Activated CD4-positive, alpha-beta T cell treated with anti-CD3 and anti-CD28 coated beads, Interleukin-2, amount 50 U/mL, for 48 hours (primary cell): ENCODE data around the gene PARD3B.
"Not testable (repeated sequence)": the region's sequence is repeated elsewhere in the genome, so short reads cannot be mapped to it uniquely, and the experiment has no call there.

ENCODE experiments used
- DNase-seq, 2 experiments: peaks; one replicate each; pipeline ENCODE4 v3.0.0-alpha.2; 2020

PARD3B gene

GRCh38 chr2:205451901-205452512 lies 906.7 kb downstream of the PARD3B start:
- DNase-seq = no peak

GRCh38 chr2:205453202-205453601 lies 907.9 kb downstream of the PARD3B start:
- DNase-seq = no peak

- no peak for DNase-seq
Measured at GRCh38 chr2:205456682-205457081, 911.4 kb downstream of the PARD3B start.

- DNase-seq = no peak
Measured at GRCh38 chr2:205460217-205460616, 914.9 kb downstream of the PARD3B start.

- no peak for DNase-seq
Measured at GRCh38 chr2:205461169-205461568, 915.9 kb downstream of the PARD3B start.

- peak; percentile 1 to 5 for DNase-seq
Measured at GRCh38 chr2:205461678-205462665, 916.7 kb downstream of the PARD3B start.

- no peak for DNase-seq
Measured at GRCh38 chr2:205462681-205463345, 917.5 kb downstream of the PARD3B start.

GRCh38 chr2:205463466-205464025 lies 918.3 kb downstream of the PARD3B start:
- DNase-seq = no peak

- DNase-seq = no peak
Measured at GRCh38 chr2:205464681-205465080, 919.4 kb downstream of the PARD3B start.

- no peak for DNase-seq
Measured at GRCh38 chr2:205465791-205466190, 920.5 kb downstream of the PARD3B start.

- no peak for DNase-seq
Measured at GRCh38 chr2:205471776-205472175, 926.5 kb downstream of the PARD3B start.

- no peak for DNase-seq
Measured at GRCh38 chr2:205473791-205474190, 928.5 kb downstream of the PARD3B start.

- peak in 1 of 2 experiments; percentile 9 for DNase-seq
Measured at GRCh38 chr2:205474741-205475415, 929.6 kb downstream of the PARD3B start.

GRCh38 chr2:205475416-205475768 lies 930.1 kb downstream of the PARD3B start:
- DNase-seq = no peak

- DNase-seq = no peak
Measured at GRCh38 chr2:205477016-205477705, 931.9 kb downstream of the PARD3B start.

GRCh38 chr2:205481861-205482260 lies 936.6 kb downstream of the PARD3B start:
- DNase-seq = no peak

GRCh38 chr2:205482399-205483081 lies 937.3 kb downstream of the PARD3B start:
- DNase-seq = no peak

- DNase-seq = no peak
Measured at GRCh38 chr2:205483095-205483494, 937.8 kb downstream of the PARD3B start.

GRCh38 chr2:205484215-205484614 lies 938.9 kb downstream of the PARD3B start:
- DNase-seq = no peak

- DNase-seq = no peak
Measured at GRCh38 chr2:205484764-205485163, 939.5 kb downstream of the PARD3B start.

GRCh38 chr2:205493528-205493927 lies 948.3 kb downstream of the PARD3B start:
- not testable (repeated sequence) for DNase-seq
